Hematopoietic multipotent progenitor cell treated with erythropoietin and hydrocortisone succinate and interleukin-3 and kit ligand, for 15 days (in vitro differentiated cells): Measurements from ENCODE around the gene PAM16.

Experiments used
- DNase-seq: peaks from one replicate; pipeline ENCODE4 v3.0.0-alpha.2; 2015; ENCODE audit warnings: low spot score

Gene PAM16

DNA sequence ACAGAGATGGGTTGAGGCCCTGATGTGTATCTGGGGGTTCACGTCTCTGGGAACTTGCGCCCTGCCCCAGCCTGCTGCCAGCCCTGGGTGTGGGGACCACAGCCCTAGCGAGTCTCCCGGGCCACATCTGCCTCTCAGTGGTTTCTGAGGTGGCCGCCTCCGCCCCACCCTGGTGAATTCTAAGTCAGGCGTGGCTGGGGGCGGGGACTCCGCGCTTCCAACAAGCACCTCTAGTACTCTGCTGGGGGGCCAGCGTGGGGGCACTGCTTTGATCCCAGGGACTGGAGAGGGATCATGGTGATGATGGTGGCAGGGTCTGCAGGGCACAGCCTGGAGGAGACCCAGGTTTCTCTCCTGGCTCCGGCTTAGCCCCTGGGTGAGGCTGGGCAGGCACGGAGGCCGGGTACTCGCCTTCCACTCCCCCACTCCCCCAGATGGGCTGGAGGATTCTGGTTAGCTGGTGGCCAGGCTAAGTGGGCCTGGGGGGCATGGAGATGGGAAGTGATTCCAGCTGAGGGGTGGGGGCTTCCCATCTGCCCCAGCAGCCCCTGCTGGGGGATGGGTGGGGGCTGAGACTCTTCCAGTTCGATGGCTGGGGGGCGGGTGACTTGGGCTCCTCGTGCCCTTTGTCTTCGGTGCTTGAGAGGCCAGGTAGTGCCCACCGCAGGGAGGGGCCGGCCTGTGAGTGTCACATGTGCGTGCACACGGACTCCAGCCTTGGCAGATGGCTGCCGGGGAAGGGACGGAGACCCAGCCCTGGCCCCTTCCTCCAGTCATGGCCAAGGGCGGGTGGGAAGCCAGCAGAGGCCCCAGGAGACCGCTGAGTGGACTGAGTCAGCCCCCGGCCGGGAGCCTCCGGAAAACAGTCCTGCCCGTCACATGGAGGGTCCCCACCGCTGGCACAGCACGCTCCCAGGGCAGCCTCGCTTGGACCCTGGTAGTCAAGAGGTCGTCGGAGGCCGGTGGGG, 31.4 kb downstream of the PAM16 start:
- no peak for DNase-seq

DNA sequence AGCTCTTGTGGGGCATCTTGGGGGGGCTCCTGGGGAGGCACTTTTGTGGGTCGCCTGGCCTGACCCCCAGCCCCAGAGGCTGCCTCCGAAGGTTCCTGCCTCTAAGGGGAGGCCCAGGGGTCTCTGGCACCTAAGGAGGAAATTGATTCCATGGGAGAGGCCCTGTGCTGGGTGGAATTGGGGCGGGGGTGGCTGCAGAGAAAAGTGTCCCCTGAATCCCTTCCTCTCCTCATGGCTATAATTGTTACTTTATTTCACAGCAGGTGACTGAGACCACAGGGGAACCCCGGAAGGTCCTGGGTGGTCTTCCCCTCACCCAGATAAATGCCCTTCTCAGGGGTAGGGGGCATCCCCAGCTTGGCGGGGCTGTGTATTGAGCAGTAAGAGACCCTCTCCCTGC, 32.2 kb downstream of the PAM16 start:
- no peak for DNase-seq

DNA sequence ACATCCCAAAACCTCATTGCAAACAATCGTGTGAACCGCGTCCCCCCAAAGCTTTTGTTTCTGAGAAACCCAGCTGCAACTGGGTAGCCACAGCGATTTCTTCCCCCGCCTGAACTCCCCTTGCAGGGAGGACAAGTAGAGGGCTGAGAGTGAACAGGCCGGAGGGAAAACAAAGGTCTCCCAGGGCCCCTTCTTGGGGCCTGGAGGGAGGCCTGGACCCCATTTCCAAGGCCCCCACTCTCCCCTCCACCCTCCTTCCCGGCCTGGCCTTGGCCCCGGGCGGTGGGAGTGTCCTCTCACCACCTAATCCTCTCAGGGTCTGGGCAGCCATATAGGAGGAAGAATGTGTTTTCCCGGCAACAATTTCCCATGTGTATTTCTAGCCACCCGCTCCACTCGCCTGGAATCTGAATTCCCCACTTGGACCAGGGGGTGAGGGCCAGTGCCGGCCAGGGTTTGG, 32.6 kb downstream of the PAM16 start:
- no peak for DNase-seq

DNA sequence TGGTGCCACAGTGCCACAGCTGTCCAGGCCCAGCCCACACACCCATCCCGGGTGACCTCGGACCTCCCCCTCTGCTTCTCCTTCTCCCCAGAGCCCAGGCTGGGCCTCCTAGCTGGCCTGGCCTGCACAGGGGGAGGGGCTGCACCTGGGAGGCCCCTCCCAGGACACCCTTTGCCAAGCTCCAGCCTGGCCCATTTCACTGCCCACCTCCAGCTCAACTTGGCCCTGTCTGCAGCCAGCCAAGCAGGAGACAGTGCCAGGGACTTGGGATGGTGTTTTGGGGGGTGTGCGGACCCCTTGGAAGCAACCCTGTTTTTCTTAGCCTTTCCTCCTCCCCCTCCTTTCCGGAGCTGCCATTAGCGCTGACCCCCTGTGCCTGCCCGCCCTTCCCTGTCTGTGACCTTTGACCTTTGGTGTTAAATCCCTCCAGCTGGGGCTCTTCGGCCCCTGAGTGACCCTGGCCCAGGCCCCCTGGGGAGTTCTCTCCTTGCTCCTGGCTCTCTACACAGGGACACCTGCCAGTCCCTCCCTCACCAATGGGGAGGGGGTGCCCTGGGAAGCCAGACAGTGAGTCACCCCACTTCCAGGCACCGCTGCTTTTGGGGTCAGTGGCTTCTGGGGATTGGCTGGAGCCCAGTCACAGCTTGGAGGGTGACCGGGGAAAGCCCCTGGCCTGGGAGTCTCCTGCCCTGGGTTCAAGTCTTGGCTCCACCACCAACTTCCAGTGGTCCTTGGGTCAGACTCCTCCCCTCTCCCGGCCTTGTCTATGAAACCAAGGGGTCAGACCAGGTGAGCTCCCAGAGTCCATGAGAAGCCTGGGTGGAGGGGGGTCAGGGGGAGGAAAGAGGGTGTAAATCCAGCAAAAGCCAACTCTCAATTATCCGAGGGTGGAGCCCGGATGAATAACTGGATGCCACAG, 33.3 kb downstream of the PAM16 start:
- DNase-seq = no peak

GRCh38 chr16:4316864-4317531, 34.1 kb downstream of the PAM16 start:
- DNase-seq = no peak

GRCh38 chr16:4316108-4316863, 34.8 kb downstream of the PAM16 start:
- no peak for DNase-seq

- DNase-seq = no peak
Observed at GRCh38 chr16:4315186-4316107, 35.7 kb downstream of the PAM16 start, which contains the start of gene GLIS2. TSS of gene GLIS2 (plus strand) at chr16:4316067. CDS start at chr16:4332281, 16,214 bp downstream.

DNA sequence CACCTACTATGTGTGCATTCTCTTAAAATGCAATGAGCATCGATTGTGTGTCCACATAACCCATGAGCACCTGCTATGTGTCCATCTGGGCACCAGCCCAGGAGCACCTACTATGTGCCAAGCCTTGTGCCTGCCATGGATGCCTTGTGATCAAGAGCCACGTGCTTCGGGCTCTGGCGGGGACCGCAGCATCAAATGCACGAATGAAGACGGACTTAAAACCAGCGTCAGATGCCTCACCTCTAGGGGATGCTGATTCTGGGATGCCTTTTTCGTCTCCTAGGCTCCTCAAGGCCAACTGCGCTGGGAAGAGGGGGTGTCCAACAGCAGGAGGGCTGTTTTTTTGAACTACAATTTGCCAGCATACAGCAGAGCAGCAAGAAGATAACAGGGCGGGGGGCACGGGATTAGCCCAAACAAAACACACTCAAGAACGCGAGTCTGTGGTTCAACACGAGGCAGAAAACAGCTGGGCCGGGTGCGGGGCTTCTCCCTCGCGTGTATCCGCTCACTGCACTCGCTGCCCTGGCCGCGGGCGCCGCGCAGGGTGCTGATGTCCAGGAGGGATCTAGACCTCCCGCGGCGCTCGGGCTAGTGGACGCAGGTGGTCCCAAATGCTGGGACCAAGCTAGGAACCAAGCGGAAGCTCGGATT, 36.5 kb downstream of the PAM16 start:
- DNase-seq = no peak

DNA sequence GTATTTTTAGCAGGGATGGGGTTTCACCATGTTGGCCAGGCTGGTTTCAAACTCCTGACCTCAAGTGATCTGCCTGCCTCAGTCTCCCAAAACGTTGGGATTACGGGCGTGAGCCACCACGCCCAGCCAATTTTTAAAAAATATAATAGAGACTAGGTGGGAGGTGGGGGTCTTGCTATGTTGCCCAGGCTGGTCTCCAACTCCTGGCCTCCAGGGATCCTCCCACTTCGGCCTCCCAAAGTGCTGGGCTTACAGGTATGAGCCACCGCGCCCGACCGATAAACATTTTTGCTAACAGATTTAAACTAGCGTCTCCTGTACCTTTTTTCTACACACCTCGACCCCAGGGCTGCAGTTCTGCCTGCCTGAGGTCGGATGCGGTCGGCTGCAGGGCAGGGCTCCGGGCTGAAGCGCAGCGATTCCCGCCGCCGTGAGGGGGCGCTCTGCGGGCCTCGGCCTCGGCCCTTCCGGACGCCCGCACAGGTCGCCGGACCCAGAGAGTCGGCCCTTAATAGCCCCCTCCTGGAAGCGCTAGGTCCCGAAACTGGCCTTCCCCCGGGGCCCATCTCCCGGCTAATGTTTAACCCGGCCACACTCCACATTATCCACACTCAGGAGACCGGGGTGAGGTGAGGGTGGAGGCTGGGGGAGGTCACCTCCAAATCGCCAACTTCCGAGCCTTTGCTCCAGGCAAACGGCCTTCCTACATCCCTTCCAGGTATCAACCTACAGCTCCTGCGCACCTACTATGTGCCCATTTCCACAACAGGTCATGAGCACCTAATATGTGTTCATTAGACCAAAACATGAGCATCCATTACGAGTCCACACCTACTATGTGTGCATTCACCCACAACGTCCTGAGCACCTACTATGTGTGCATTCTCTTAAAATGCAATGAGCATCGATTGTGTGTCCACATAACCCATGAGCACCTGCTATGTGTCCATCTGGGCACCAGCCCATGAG, 37.3 kb downstream of the PAM16 start:
- DNase-seq = no peak

DNA sequence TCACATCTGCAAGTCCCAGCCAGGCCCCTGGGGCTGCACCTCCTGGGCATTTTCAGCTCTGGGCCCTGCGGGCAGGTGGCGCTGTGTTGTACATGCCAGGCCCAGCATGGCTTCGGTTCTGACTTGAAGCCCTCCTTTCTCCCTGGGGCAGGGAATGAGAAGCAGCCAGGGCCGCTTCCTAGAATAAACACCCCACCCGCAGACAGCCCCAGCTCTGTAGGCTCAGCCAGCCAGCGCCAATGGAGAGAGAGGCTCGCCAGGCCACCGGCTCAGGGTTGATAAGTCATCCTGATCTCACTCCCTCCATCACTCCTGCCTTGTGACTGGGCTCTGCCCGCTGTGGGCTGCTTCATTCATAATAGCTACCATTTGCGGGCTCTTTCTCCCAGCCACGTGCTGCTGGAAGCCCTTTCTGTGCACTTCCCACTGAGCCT, 41.3 kb downstream of the PAM16 start:
- peak; percentile 48 for DNase-seq

- DNase-seq = no peak
Observed at GRCh38 chr16:4309102-4309832, 41.9 kb downstream of the PAM16 start.

DNA sequence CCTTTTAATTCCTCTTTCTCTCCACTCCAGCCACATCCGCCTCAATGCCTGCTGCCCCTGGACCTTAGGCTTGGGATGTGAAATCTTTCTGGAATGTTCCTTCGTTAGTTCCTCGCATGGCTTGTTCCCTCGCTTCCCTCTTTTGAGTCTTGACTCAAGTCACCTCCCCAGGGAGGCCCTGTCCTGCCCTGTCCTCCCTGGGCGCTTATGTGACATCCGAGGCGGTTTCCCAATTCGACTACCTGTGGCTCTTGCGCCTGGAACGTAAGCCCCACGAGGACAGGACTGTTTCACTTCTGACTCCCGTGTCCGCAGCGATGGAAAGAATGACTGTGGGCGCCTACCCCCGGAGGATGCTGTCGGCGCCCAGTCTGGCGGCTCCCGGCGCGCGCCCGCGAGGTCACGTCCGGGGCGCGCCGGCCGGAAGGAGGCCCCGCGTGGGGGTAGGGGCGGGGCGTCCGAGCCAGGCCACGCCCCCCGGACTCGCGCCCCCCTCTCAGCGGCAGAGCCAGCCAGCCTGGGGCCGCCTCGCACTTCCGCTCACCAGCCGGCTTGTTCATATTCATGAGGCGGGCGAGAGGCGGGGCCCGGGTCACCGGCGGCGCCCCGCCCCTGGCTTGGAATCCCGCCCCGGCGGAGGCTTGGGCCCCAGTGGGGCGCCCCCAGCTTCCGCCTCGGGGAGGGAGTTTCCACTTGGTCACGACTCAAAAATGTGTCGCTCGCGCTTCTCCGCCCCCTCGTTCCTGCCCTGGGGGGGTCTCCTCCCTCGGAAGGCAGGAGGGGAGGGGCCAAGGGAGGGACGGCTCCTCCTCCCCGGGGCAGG, 43.7 kb downstream of the PAM16 start:
- peak; percentile 83 for DNase-seq

DNA sequence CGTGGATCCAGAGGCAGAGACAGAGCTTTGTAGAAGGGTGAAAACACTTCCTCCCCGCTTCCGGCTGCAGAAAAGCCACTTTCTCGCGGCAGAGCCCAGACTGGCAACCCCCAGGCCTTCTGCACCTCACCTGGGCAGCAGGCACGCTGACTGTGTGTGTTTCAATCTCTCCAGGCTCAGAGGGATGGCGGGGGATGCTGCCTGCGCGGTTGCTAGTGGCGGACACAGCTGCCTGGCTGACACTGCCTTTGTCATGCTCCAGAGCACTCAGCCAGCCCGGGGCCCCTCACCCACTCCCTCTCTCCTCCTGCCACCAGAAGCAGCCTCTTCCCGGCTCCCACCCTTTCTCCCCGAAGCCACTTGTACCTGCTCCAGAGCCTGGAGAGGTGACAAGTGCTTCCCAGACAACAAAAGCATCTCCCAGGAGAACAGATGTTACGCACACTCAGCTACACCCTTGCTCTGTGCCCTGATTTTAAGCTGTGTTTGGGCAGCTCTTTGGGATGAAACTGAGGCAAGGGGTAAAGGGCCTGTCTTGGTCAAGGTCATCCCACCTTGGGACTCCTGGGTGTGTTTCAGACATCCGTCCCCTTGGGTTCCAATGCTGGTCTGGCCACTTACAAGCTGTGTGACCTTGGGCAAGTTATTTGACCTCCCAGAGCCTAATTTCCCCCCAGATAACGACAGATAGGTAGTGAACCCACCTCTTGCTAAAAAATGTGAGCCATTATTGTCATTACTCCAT, 44.5 kb downstream of the PAM16 start:
- DNase-seq = no peak

DNA sequence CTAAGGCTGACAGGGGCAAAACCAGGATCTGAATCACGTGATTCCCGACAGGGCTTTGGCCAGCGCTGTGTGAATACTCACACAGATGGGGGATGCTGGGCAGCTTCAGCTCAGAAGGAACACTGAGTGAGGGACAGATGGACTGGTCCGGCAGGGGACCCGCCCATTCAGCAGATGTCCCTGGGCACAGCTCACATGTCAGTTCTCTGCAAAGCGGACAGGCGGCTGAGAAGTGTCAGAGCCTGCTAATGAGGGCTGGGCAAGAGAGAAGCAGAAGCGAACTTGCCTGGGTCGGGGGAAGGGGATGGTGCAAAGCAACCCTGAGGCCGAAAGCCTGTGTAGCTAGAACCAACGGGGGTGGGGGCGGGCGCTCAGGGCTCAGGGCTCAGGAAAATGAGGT, 47.1 kb downstream of the PAM16 start:
- DNase-seq = no peak

DNA sequence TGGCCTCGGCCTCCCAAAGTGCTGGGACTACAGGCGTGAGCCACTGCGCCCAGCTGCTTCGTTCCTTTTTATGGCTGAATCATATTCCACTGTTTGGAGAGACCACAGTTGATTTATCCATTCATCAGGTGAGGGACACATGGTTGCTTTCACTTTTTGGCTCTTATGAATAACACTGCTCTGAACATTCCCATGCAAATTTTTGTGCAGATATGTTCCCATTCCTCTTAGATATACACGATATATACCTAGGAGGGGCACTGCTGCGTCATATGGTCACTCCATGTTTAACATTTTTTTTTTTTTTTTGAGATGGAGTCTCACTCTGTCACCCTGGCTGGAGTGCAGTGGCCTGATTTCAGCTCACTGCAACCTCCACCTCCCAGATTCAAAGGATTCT, 49.2 kb downstream of the PAM16 start:
- no peak for DNase-seq

GRCh38 chr16:4301177-4301576, 49.9 kb downstream of the PAM16 start:
- no peak for DNase-seq
